Measurements from ENCODE around the gene NCOR1.
"Not testable (repeated sequence)": the region's sequence is repeated elsewhere in the genome, so short reads cannot be mapped to it uniquely, and the experiment has no call there.

The NCOR1 gene

GRCh38 chr17:16145319-16145890, 69.9 kb downstream of the NCOR1 start:
- not testable (repeated sequence) for H2BK12ac ChIP-seq (ENCODE audit: low read length); H3K14ac ChIP-seq (ENCODE audit: low read length); H3K4me2 ChIP-seq (ENCODE audit: insufficient read depth, low read length, poor library complexity, severe bottlenecking); DNase-seq (ENCODE audit: low spot score); H2BK15ac ChIP-seq (ENCODE audit: low read length); H4K8ac ChIP-seq (ENCODE audit: low read depth, low read length); H3K4me1 ChIP-seq (ENCODE audit: control insufficient read depth in 2 of 2, insufficient read depth in 1 of 2, low read depth in 1 of 2, low read length in 2 of 2); H3K9me3 ChIP-seq (replicated peaks in 1 of 2; ENCODE audit: control insufficient read depth in 2 of 2, insufficient read depth in 1 of 2, low read depth in 1 of 2, low read length in 2 of 2); H3K27me3 ChIP-seq (ENCODE audit: control insufficient read depth in 3 of 3, insufficient read depth in 3 of 3, low read depth in 1 of 3, low read length in 3 of 3); H3K9ac ChIP-seq (ENCODE audit: low read depth, low read length, poor library complexity); H2AK5ac ChIP-seq (ENCODE audit: low read depth, low read length); H2BK5ac ChIP-seq (ENCODE audit: low read length); H2BK120ac ChIP-seq (ENCODE audit: low read depth, low read length); H3K79me1 ChIP-seq (ENCODE audit: low read depth, low read length); H2AFZ ChIP-seq (ENCODE audit: low read length); H3K4me3 ChIP-seq (ENCODE audit: low read length in 2 of 2); H4K91ac ChIP-seq (ENCODE audit: low read depth, low read length, poor library complexity); H3K27ac ChIP-seq (replicated peaks; ENCODE audit: low read length); H3K23ac ChIP-seq (ENCODE audit: low read depth, low read length, poor library complexity); H3K18ac ChIP-seq (ENCODE audit: low read length); H3K4ac ChIP-seq (ENCODE audit: low read length)
- WGBS, 2 donors (ENCODE audit: extremely low coverage in 2 of 2, insufficient read length in 2 of 2, insufficient replicate concordance in 1 of 2), result no CpG with 5 or more reads among the region's 40 CpGs
- H3K36me3 ChIP-seq (replicated peaks in 1 of 2; ENCODE audit: control insufficient read depth in 2 of 2, insufficient read depth in 2 of 2, low read length in 2 of 2), result peaks cover 9 to 93% of the 10 kb centered on the region in 2 donors

GRCh38 chr17:16141685-16142084, 73.6 kb downstream of the NCOR1 start:
- H2AK5ac ChIP-seq (ENCODE audit: low read depth, low read length), result no peak overlapping the region
- peaks cover 7 to 95% of the 10 kb centered on the region in 2 donors for H3K36me3 ChIP-seq (replicated peaks in 1 of 2; ENCODE audit: control insufficient read depth in 2 of 2, insufficient read depth in 2 of 2, low read length in 2 of 2)
- peaks cover 2% of the 10 kb centered on the region for H3K79me1 ChIP-seq (ENCODE audit: low read depth, low read length)
- no peak overlapping the region for H3K9ac ChIP-seq (ENCODE audit: low read depth, low read length, poor library complexity)
- H3K18ac ChIP-seq (ENCODE audit: low read length), result no peak overlapping the region
- no peaks in the 10 kb centered on the region for H3K9me3 ChIP-seq (replicated peaks in 1 of 2; ENCODE audit: control insufficient read depth in 2 of 2, insufficient read depth in 1 of 2, low read depth in 1 of 2, low read length in 2 of 2)
- no peak overlapping the region for H4K8ac ChIP-seq (ENCODE audit: low read depth, low read length)
- H3K4me2 ChIP-seq (ENCODE audit: insufficient read depth, low read length, poor library complexity, severe bottlenecking), result no peak overlapping the region
- no peak overlapping the region for H3K23ac ChIP-seq (ENCODE audit: low read depth, low read length, poor library complexity)
- no peak overlapping the region for H3K4ac ChIP-seq (ENCODE audit: low read length)
- H2BK5ac ChIP-seq (ENCODE audit: low read length), result no peak overlapping the region
- no peaks in the 10 kb centered on the region for H3K4me1 ChIP-seq (ENCODE audit: control insufficient read depth in 2 of 2, insufficient read depth in 1 of 2, low read depth in 1 of 2, low read length in 2 of 2)
- no peak overlapping the region for H2BK12ac ChIP-seq (ENCODE audit: low read length)
- no peak overlapping the region for H3K4me3 ChIP-seq (ENCODE audit: low read length in 2 of 2)
- no peak overlapping the region for H3K14ac ChIP-seq (ENCODE audit: low read length)
- H3K27me3 ChIP-seq (ENCODE audit: control insufficient read depth in 3 of 3, insufficient read depth in 3 of 3, low read depth in 1 of 3, low read length in 3 of 3), result no peaks in the 10 kb centered on the region
- H2BK15ac ChIP-seq (ENCODE audit: low read length), result no peak overlapping the region
- no peak overlapping the region for H4K91ac ChIP-seq (ENCODE audit: low read depth, low read length, poor library complexity)
- no peak overlapping the region for H3K27ac ChIP-seq (replicated peaks; ENCODE audit: low read length)
- DNase-seq (ENCODE audit: low spot score), result no peak
- H2AFZ ChIP-seq (ENCODE audit: low read length), result no peak overlapping the region
- H2BK120ac ChIP-seq (ENCODE audit: low read depth, low read length), result no peak overlapping the region

- no peak overlapping the region for H3K14ac ChIP-seq (ENCODE audit: low read length)
- H2AK5ac ChIP-seq (ENCODE audit: low read depth, low read length), result no peak overlapping the region
- H3K27me3 ChIP-seq (ENCODE audit: control insufficient read depth in 3 of 3, insufficient read depth in 3 of 3, low read depth in 1 of 3, low read length in 3 of 3), result no peaks in the 10 kb centered on the region
- H4K8ac ChIP-seq (ENCODE audit: low read depth, low read length), result no peak overlapping the region
- no peak overlapping the region for H4K91ac ChIP-seq (ENCODE audit: low read depth, low read length, poor library complexity)
- no peak overlapping the region for H2BK15ac ChIP-seq (ENCODE audit: low read length)
- no peaks in the 10 kb centered on the region for H3K9me3 ChIP-seq (replicated peaks in 1 of 2; ENCODE audit: control insufficient read depth in 2 of 2, insufficient read depth in 1 of 2, low read depth in 1 of 2, low read length in 2 of 2)
- DNase-seq (ENCODE audit: low spot score), result no peak
- no peak overlapping the region for H3K4ac ChIP-seq (ENCODE audit: low read length)
- WGBS, 2 donors (ENCODE audit: extremely low coverage in 2 of 2, insufficient read length in 2 of 2, insufficient replicate concordance in 1 of 2), result no CpG with 5 or more reads among the region's 2 CpGs
- H2BK5ac ChIP-seq (ENCODE audit: low read length), result no peak overlapping the region
- H3K4me2 ChIP-seq (ENCODE audit: insufficient read depth, low read length, poor library complexity, severe bottlenecking), result no peak overlapping the region
- no peak overlapping the region for H3K4me3 ChIP-seq (ENCODE audit: low read length in 2 of 2)
- no peak overlapping the region for H3K27ac ChIP-seq (replicated peaks; ENCODE audit: low read length)
- no peak overlapping the region for H2BK120ac ChIP-seq (ENCODE audit: low read depth, low read length)
- H2AFZ ChIP-seq (ENCODE audit: low read length), result no peak overlapping the region
- H3K18ac ChIP-seq (ENCODE audit: low read length), result no peak overlapping the region
- peaks cover 2% of the 10 kb centered on the region for H3K79me1 ChIP-seq (ENCODE audit: low read depth, low read length)
- H3K23ac ChIP-seq (ENCODE audit: low read depth, low read length, poor library complexity), result no peak overlapping the region
- peaks cover 10 to 95% of the 10 kb centered on the region in 2 donors for H3K36me3 ChIP-seq (replicated peaks in 1 of 2; ENCODE audit: control insufficient read depth in 2 of 2, insufficient read depth in 2 of 2, low read length in 2 of 2)
- H2BK12ac ChIP-seq (ENCODE audit: low read length), result no peak overlapping the region
- H3K9ac ChIP-seq (ENCODE audit: low read depth, low read length, poor library complexity), result no peak overlapping the region
- H3K4me1 ChIP-seq (ENCODE audit: control insufficient read depth in 2 of 2, insufficient read depth in 1 of 2, low read depth in 1 of 2, low read length in 2 of 2), result no peaks in the 10 kb centered on the region
Observed at GRCh38 chr17:16140854-16141253, 74.5 kb downstream of the NCOR1 start.

- Histone ChIP-seq H3K18ac (ENCODE audit: low read length) (no peak overlapping the region), H2AFZ (ENCODE audit: low read length) (no peak overlapping the region), H3K4me3 (ENCODE audit: low read length in 2 of 2) (no peak overlapping the region), H3K36me3 (replicated peaks in 1 of 2; ENCODE audit: control insufficient read depth in 2 of 2, insufficient read depth in 2 of 2, low read length in 2 of 2) (peaks cover 7 to 95% of the 10 kb centered on the region in 2 donors), H2BK15ac (ENCODE audit: low read length) (no peak overlapping the region), H3K27me3 (ENCODE audit: control insufficient read depth in 3 of 3, insufficient read depth in 3 of 3, low read depth in 1 of 3, low read length in 3 of 3) (no peaks in the 10 kb centered on the region), H2BK5ac (ENCODE audit: low read length) (no peak overlapping the region), H3K4ac (ENCODE audit: low read length) (no peak overlapping the region), H3K4me1 (ENCODE audit: control insufficient read depth in 2 of 2, insufficient read depth in 1 of 2, low read depth in 1 of 2, low read length in 2 of 2) (no peaks in the 10 kb centered on the region), H3K9me3 (replicated peaks in 1 of 2; ENCODE audit: control insufficient read depth in 2 of 2, insufficient read depth in 1 of 2, low read depth in 1 of 2, low read length in 2 of 2) (no peaks in the 10 kb centered on the region), H3K23ac (ENCODE audit: low read depth, low read length, poor library complexity) (no peak overlapping the region), H3K14ac (ENCODE audit: low read length) (no peak overlapping the region), H2BK12ac (ENCODE audit: low read length) (no peak overlapping the region), H2BK120ac (ENCODE audit: low read depth, low read length) (no peak overlapping the region), H3K79me1 (ENCODE audit: low read depth, low read length) (no peaks in the 10 kb centered on the region), H3K4me2 (ENCODE audit: insufficient read depth, low read length, poor library complexity, severe bottlenecking) (no peak overlapping the region), H4K8ac (ENCODE audit: low read depth, low read length) (no peak overlapping the region), H3K9ac (ENCODE audit: low read depth, low read length, poor library complexity) (no peak overlapping the region), H2AK5ac (ENCODE audit: low read depth, low read length) (no peak overlapping the region), H3K27ac (replicated peaks; ENCODE audit: low read length) (no peak overlapping the region), H4K91ac (ENCODE audit: low read depth, low read length, poor library complexity) (no peak overlapping the region)
- 100% methylated on average over 1 of the region's 5 CpGs; no CpG with 5 or more reads in 1 of the 2 donors for WGBS, 2 donors (ENCODE audit: extremely low coverage in 2 of 2, insufficient read length in 2 of 2, insufficient replicate concordance in 1 of 2)
- DNase-seq (ENCODE audit: low spot score), result no peak
Observed at GRCh38 chr17:16135461-16135860, 79.9 kb downstream of the NCOR1 start.
